GM10847 (cell line): ENCODE data around the gene ARID5B.

Experiments
- POLR2A ChIP-seq: IDR thresholded peaks from 2 replicates; pipeline ENCODE4 v1.6.1; 2011; ENCODE audit not compliant: insufficient read length; ENCODE audit errors: extremely low read depth

Gene ARID5B

GRCh38 chr10:61900829-61901792, at the start of gene ARID5B:
Gene ARID5B, plus strand, starts transcription at chr10:61901699. Its CDS starts 11 bp downstream, at chr10:61901710.
- peak; percentile 36 for TF ChIP-seq POLR2A

- no peak for TF ChIP-seq POLR2A
These were observed 49.2 kb upstream of the ARID5B start for GRCh38 chr10:61852261-61852660.

- TF ChIP-seq POLR2A: no peak
These were observed 45.7 kb upstream of the ARID5B start for GRCh38 chr10:61855771-61856170.

- no peak for TF ChIP-seq POLR2A
These were observed 43.8 kb upstream of the ARID5B start for GRCh38 chr10:61857746-61858145.

- no peak for TF ChIP-seq POLR2A
These were observed 41.7 kb upstream of the ARID5B start for GRCh38 chr10:61859786-61860185.

- TF ChIP-seq POLR2A: no peak
These were observed 40.3 kb upstream of the ARID5B start for GRCh38 chr10:61860964-61861758.

GRCh38 chr10:61863981-61864380, 37.5 kb upstream of the ARID5B start:
- TF ChIP-seq POLR2A: no peak

- TF ChIP-seq POLR2A: no peak
These were observed 34.7 kb upstream of the ARID5B start for GRCh38 chr10:61866700-61867368.

GRCh38 chr10:61869041-61869675, 32.3 kb upstream of the ARID5B start:
- no peak for TF ChIP-seq POLR2A

- TF ChIP-seq POLR2A: no peak
These were observed 31.5 kb upstream of the ARID5B start for GRCh38 chr10:61869774-61870525.

- TF ChIP-seq POLR2A: no peak
These were observed 31.0 kb upstream of the ARID5B start for GRCh38 chr10:61870526-61870895.

- no peak for TF ChIP-seq POLR2A
These were observed 30.0 kb upstream of the ARID5B start for GRCh38 chr10:61871487-61871886.

GRCh38 chr10:61877887-61878739, 23.4 kb upstream of the ARID5B start:
- no peak for TF ChIP-seq POLR2A
